Osteocyte (in vitro differentiated cells): ENCODE measurements around the gene LY6G5B. TPM values are rescaled to one million over a fixed set of nuclear protein-coding genes. Genes with fewer than 3 reads are reported as not detected.

ENCODE experiments used
- DNase-seq: peaks from one replicate; pipeline ENCODE4 v3.0.0; 2021; ENCODE audit warnings: mixed read lengths; ENCODE audit not compliant: unreplicated experiment; ENCODE audit errors: extremely low spot score
- H3K27ac Mint-ChIP-seq: one replicate; pipeline ENCODE4 v1.8.0; 2021; ENCODE audit warnings: mild to moderate bottlenecking, mixed read lengths; ENCODE audit not compliant: unreplicated experiment
- H3K27me3 Mint-ChIP-seq: one replicate; pipeline ENCODE4 v1.8.0; 2021; ENCODE audit warnings: mixed read lengths; ENCODE audit not compliant: unreplicated experiment
- H3K36me3 Mint-ChIP-seq: one replicate; pipeline ENCODE4 v1.8.0; 2021; ENCODE audit warnings: mixed read lengths; ENCODE audit not compliant: unreplicated experiment
- H3K4me1 Mint-ChIP-seq: one replicate; pipeline ENCODE4 v1.8.0; 2021; ENCODE audit warnings: mixed read lengths; ENCODE audit not compliant: unreplicated experiment
- H3K4me3 Mint-ChIP-seq: one replicate; pipeline ENCODE4 v1.8.0; 2021; ENCODE audit warnings: mild to moderate bottlenecking, moderate library complexity, mixed read lengths; ENCODE audit not compliant: unreplicated experiment
- H3K9me3 Mint-ChIP-seq: one replicate; pipeline ENCODE4 v1.8.0; 2021; ENCODE audit warnings: mixed read lengths; ENCODE audit not compliant: unreplicated experiment
- CTCF ChIP-seq: fragments of 200-600 bp; sonication (generic); IDR thresholded peaks from 2 replicates; pipeline ENCODE4 v1.5.0; 2021; ENCODE audit warnings: antibody characterized with exemption, mild to moderate bottlenecking, moderate library complexity
- total RNA-seq: library from RNA; stranded (reverse); gene quantifications from 2 replicates; pipeline ENCODE4 v1.2.1, GENCODE V29; 2021

The LY6G5B gene
- total RNA-seq, 1 donor from 2014 or later: 17.6 TPM

- Mint-ChIP-seq H3K4me1 (peaks cover 18% of the 10 kb centered on the region), H3K27ac (no peak overlapping the region), H3K36me3 (peaks cover 46% of the 10 kb centered on the region), H3K4me3 (no peak overlapping the region), H3K27me3 (no peaks in the 10 kb centered on the region), H3K9me3 (no peaks in the 10 kb centered on the region)
- no peak for TF ChIP-seq CTCF
- DNase-seq: no peak
These were observed 45.7 kb upstream of the LY6G5B start for GRCh38 chr6:31624070-31624469.

GRCh38 chr6:31626952-31627351 is 42.8 kb upstream of the LY6G5B start:
- no peak overlapping the region for H3K4me3 Mint-ChIP-seq
- no peak overlapping the region for H3K27ac Mint-ChIP-seq
- peaks cover 63% of the 10 kb centered on the region for H3K36me3 Mint-ChIP-seq
- TF ChIP-seq CTCF: no peak
- no peak for DNase-seq
- H3K9me3 Mint-ChIP-seq: no peaks in the 10 kb centered on the region
- H3K4me1 Mint-ChIP-seq: peaks cover 10% of the 10 kb centered on the region
- H3K27me3 Mint-ChIP-seq: no peaks in the 10 kb centered on the region

- Mint-ChIP-seq H3K4me1 (peaks cover 2% of the 10 kb centered on the region), H3K27ac (no peak overlapping the region), H3K27me3 (no peaks in the 10 kb centered on the region), H3K9me3 (no peaks in the 10 kb centered on the region), H3K4me3 (no peak overlapping the region), H3K36me3 (peaks cover 62% of the 10 kb centered on the region)
- TF ChIP-seq CTCF: no peak
- no peak for DNase-seq
These were observed 42.0 kb upstream of the LY6G5B start for GRCh38 chr6:31627690-31628287.

- TF ChIP-seq CTCF: no peak
- H3K27me3 Mint-ChIP-seq: no peaks in the 10 kb centered on the region
- no peak overlapping the region for H3K4me3 Mint-ChIP-seq
- peaks cover 1% of the 10 kb centered on the region for H3K4me1 Mint-ChIP-seq
- H3K36me3 Mint-ChIP-seq: peaks cover 59% of the 10 kb centered on the region
- no peaks in the 10 kb centered on the region for H3K9me3 Mint-ChIP-seq
- no peak for DNase-seq
- no peak overlapping the region for H3K27ac Mint-ChIP-seq
These were observed 40.8 kb upstream of the LY6G5B start for GRCh38 chr6:31629014-31629413.

GRCh38 chr6:31630177-31630934 is 39.4 kb upstream of the LY6G5B start:
- H3K9me3 Mint-ChIP-seq: no peaks in the 10 kb centered on the region
- no peak overlapping the region for H3K27ac Mint-ChIP-seq
- H3K36me3 Mint-ChIP-seq: peaks cover 56% of the 10 kb centered on the region
- peaks cover 2% of the 10 kb centered on the region for H3K4me1 Mint-ChIP-seq
- no peak for DNase-seq
- no peaks in the 10 kb centered on the region for H3K27me3 Mint-ChIP-seq
- no peak overlapping the region for H3K4me3 Mint-ChIP-seq
- TF ChIP-seq CTCF: no peak
